Thyroid gland (tissue), 4 donors: Measurements from ENCODE around the gene LHX5. TPM values are rescaled to one million over a fixed set of nuclear protein-coding genes. Genes with fewer than 3 reads are reported as not detected.
A peak's percentile ranks its signal among the peaks of the same experiment; 100 is the strongest.

Experiments
- DNase-seq, 2 donors: peaks; one replicate each; pipeline ENCODE4 v3.0.0-alpha.2; 2019
- H3K27ac ChIP-seq, 3 donors: fragments of 200-600 bp; sonication (generic); 1 replicate in 2 of 3; 2 replicates in 1 of 3; pipeline ENCODE4 v1.5.1; 2016 to 2019; ENCODE audit warnings: mild to moderate bottlenecking in 1 of 3, moderate library complexity in 1 of 3
- H3K27me3 ChIP-seq: fragments of 200-600 bp; sonication (generic); one replicate; pipeline ENCODE4 v1.5.1; 2019
- H3K36me3 ChIP-seq, 2 donors: fragments of 200-600 bp; sonication (generic); one replicate each; pipeline ENCODE4 v1.5.1; 2016 to 2019
- H3K4me1 ChIP-seq, 2 donors: fragments of 200-600 bp; sonication (generic); one replicate each; pipeline ENCODE4 v1.5.1; 2017 to 2019
- H3K4me3 ChIP-seq, 3 donors: fragments of 200-600 bp; sonication (generic); replicated peaks in 1 of 3; 1 replicate in 2 of 3; 2 replicates in 1 of 3; pipeline ENCODE4 v1.5.1; 2016; ENCODE audit warnings: mild to moderate bottlenecking in 1 of 3
- H3K9me3 ChIP-seq: fragments of 200-600 bp; sonication (generic); one replicate; pipeline ENCODE4 v1.5.1; 2017
- POLR2A ChIP-seq, 2 donors: fragments of 450-650 bp; IDR thresholded peaks; one replicate each; pipeline ENCODE4 v1.6.1; 2017; ENCODE audit warnings: antibody characterized with exemption in 2 of 2, mild to moderate bottlenecking in 2 of 2, moderate library complexity in 1 of 2
- WGBS, 2 donors: methylation state at CpG; one replicate each; pipeline ENCODE4 v1.1.5; 2017; 5-methylcytosine and 5-hydroxymethylcytosine counted together
- intact Hi-C: fragments of 100-400 bp; cut with DNase I; formaldehyde crosslinking; loops from one replicate; pipeline ENCODE4 v1.15.1; 2023
- total RNA-seq, 4 donors: library from RNA; depleted of rRNA; stranded (reverse); fragments of >200 nt; gene quantifications; one replicate each; pipeline ENCODE4 v1.2.3, GENCODE V29; 2016
- TF ChIP-seq, protein P1 (sequence below), 6 experiments: fragments of 200-600 bp in 3 of 6; fragments of 450-650 bp in 3 of 6; sonication (generic) in 3 of 6; IDR thresholded peaks; one replicate each; pipeline ENCODE4 v1.5.1; 2016 to 2019; ENCODE audit warnings: antibody characterized with exemption in 6 of 6, mild to moderate bottlenecking in 2 of 6, inconsistent platforms in 1 of 6, moderate library complexity in 1 of 6

LHX5 gene
- total RNA-seq, 4 donors from 2014 or later = 0.13 TPM; not detected in 3

DNA sequence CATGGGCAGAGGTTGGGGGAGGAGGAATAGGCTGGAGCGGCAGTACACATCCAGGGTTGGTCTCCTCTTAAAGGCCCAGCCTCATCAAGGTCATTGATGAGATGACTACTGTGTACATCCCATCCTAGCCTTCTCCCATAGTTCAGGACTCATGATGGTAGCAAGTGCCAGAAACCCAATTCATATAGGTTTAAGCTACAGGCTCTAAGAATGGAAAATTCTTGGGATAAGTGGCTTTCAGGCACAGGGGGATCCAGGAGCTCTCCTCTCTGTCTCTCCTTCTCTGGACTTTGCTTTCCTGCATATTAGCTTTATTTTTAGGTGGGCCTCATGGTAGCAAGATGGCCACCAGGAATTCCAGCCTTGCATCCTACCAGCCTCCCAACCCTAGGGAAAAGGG, 43.2 kb downstream of the LHX5 start:
- WGBS, 2 donors = 80 to 100% methylated on average over 1 of the region's 1 CpG

GRCh38 chr12:113427882-113428281, 43.8 kb downstream of the LHX5 start:
- TF ChIP-seq, protein P1, sequence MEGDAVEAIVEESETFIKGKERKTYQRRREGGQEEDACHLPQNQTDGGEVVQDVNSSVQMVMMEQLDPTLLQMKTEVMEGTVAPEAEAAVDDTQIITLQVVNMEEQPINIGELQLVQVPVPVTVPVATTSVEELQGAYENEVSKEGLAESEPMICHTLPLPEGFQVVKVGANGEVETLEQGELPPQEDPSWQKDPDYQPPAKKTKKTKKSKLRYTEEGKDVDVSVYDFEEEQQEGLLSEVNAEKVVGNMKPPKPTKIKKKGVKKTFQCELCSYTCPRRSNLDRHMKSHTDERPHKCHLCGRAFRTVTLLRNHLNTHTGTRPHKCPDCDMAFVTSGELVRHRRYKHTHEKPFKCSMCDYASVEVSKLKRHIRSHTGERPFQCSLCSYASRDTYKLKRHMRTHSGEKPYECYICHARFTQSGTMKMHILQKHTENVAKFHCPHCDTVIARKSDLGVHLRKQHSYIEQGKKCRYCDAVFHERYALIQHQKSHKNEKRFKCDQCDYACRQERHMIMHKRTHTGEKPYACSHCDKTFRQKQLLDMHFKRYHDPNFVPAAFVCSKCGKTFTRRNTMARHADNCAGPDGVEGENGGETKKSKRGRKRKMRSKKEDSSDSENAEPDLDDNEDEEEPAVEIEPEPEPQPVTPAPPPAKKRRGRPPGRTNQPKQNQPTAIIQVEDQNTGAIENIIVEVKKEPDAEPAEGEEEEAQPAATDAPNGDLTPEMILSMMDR (IDR thresholded peaks at IDR 0.05) = no peak
- TF ChIP-seq POLR2A (IDR thresholded peaks at IDR 0.05) = no peak
- Histone ChIP-seq H3K27me3 (no peaks in the 10 kb centered on the region), H3K4me3 (no peak overlapping the region), H3K4me1 (peaks cover 28 to 36% of the 10 kb centered on the region in 2 donors), H3K9me3 (no peaks in the 10 kb centered on the region), H3K36me3 (no peaks in the 10 kb centered on the region), H3K27ac (peak overlapping the region; percentile 41 to 56 (median 53))
- intact Hi-C loops = loop anchor here (10.0 kb wide), 2 partner anchors 73 to 233 kb away; partner anchors contain the start of gene PLBD2
- 31 to 36% methylated on average over 9 of the region's 9 CpGs for WGBS, 2 donors
- DNase-seq = peak; percentile 84 to 96

More for the DNA sequence above, 43.2 kb downstream of the LHX5 start:
- no peak for DNase-seq
- Histone ChIP-seq H3K4me3 (no peak overlapping the region), H3K27ac (peak overlapping the region in 1 of 3 donors; percentile 56), H3K27me3 (no peaks in the 10 kb centered on the region), H3K4me1 (peaks cover 27 to 35% of the 10 kb centered on the region in 2 donors), H3K36me3 (no peaks in the 10 kb centered on the region), H3K9me3 (no peaks in the 10 kb centered on the region)
- intact Hi-C loops = loop anchor here (10.0 kb wide), 2 partner anchors 74 to 234 kb away; partner anchors contain the start of gene PLBD2
- TF ChIP-seq, protein P1 (IDR thresholded peaks at IDR 0.05) = no peak
- no peak for TF ChIP-seq POLR2A (IDR thresholded peaks at IDR 0.05)

- no peaks in the 10 kb centered on the region for H3K27me3 ChIP-seq
- no peaks in the 10 kb centered on the region for H3K9me3 ChIP-seq
- DNase-seq = no peak
- intact Hi-C loops = loop anchor here (10.0 kb wide), 2 partner anchors 71 to 231 kb away; partner anchors contain the start of gene PLBD2
- 53 to 58% methylated on average over 11 of the region's 11 CpGs for WGBS, 2 donors
- peaks cover 25 to 29% of the 10 kb centered on the region in 2 donors for H3K4me1 ChIP-seq
- no peak overlapping the region for H3K4me3 ChIP-seq
- no peak for TF ChIP-seq POLR2A (IDR thresholded peaks at IDR 0.05)
- no peaks in the 10 kb centered on the region for H3K36me3 ChIP-seq
- no peak overlapping the region for H3K27ac ChIP-seq
These were observed 45.7 kb downstream of the LHX5 start for GRCh38 chr12:113425960-113426453.

GRCh38 chr12:113424915-113425823, 46.5 kb downstream of the LHX5 start:
- Histone ChIP-seq H3K9me3 (no peaks in the 10 kb centered on the region), H3K4me1 (peaks cover 25 to 29% of the 10 kb centered on the region in 2 donors), H3K36me3 (no peaks in the 10 kb centered on the region), H3K27me3 (no peaks in the 10 kb centered on the region), H3K27ac (no peak overlapping the region), H3K4me3 (no peak overlapping the region)
- peak; percentile 39 to 56 for DNase-seq
- intact Hi-C loops = loop anchor here (10.0 kb wide), 2 partner anchors 70 to 230 kb away; partner anchors contain the start of gene PLBD2
- 66 to 69% methylated on average over 20 of the region's 20 CpGs for WGBS, 2 donors
- TF ChIP-seq POLR2A (IDR thresholded peaks at IDR 0.05) = no peak
- TF ChIP-seq, protein P1 (IDR thresholded peaks at IDR 0.05) = peak; percentile 47 to 81 (median 64)

DNA sequence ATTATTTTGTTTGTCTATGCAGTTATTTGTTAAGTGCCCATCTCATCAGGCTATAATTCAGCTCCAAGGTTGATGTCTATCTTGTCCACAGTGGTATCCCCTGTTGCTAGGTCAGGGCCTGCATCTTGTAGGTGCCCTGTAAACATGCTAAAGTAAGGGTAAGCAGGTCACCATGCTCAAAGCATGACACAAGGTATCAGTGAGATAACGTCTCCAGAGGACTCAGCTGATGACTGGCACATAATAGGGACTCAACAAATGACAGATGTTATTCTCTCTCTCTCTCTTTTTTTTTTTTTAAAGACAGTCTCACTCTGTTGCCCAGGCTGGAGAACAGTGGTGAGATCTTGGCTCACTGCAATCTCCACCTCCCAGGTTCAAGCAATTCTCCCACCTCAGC, 47.2 kb downstream of the LHX5 start:
- Histone ChIP-seq H3K9me3 (no peaks in the 10 kb centered on the region), H3K4me1 (peaks cover 25 to 29% of the 10 kb centered on the region in 2 donors), H3K27me3 (no peaks in the 10 kb centered on the region), H3K36me3 (no peaks in the 10 kb centered on the region), H3K27ac (no peak overlapping the region), H3K4me3 (no peak overlapping the region)
- TF ChIP-seq, protein P1 (IDR thresholded peaks at IDR 0.05) = no peak
- no peak for TF ChIP-seq POLR2A (IDR thresholded peaks at IDR 0.05)
- 87 to 97% methylated on average over 1 of the region's 1 CpG for WGBS, 2 donors
- intact Hi-C loops = loop anchor here (10.0 kb wide), 2 partner anchors 70 to 230 kb away; partner anchors contain the start of gene PLBD2
- DNase-seq = no peak
